ENCODE results near the gene ZBTB7C. TPM values are rescaled to one million over a fixed set of nuclear protein-coding genes. Genes with fewer than 3 reads are reported as not detected.
"Not testable (repeated sequence)": the region's sequence is repeated elsewhere in the genome, so short reads cannot be mapped to it uniquely, and the experiment has no call there.

ZBTB7C gene
- polyA plus RNA-seq, 1 of the 3 experiments (the other 2 are of a cell fraction), result 0.05 TPM

DNA sequence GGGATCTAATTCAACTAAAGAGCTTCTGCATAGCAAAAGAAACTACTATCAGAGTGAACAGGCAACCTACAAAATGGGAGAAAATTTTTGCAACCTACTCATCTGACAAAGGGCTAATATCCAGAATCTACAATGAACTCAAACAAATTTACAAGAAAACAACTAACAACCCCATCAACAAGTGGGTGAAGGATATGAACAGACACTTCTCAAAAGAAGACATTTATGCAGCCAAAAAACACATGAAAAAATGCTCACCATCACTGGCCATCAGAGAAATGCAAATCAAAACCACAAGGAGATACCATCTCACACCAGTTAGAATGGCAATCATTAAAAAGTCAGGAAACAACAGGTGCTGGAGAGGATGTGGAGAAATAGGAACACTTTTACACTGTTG lies 127.7 kb downstream of the ZBTB7C start:
- H2AFZ ChIP-seq (ENCODE audit: low read depth); H3K4me2 ChIP-seq; H3K9me2 ChIP-seq; H3K27me3 ChIP-seq (ENCODE audit: insufficient read depth); H3K79me2 ChIP-seq (ENCODE audit: insufficient read depth); H3K4me3 ChIP-seq (ENCODE audit: low read depth in 2 of 2, low read length in 1 of 2); POLR2A ChIA-PET; H4K20me1 ChIP-seq (ENCODE audit: insufficient read depth); H3K4me1 ChIP-seq (ENCODE audit: control insufficient read depth in 1 of 2, insufficient read depth in 2 of 2, low read depth in 1 of 2, low read length in 1 of 2); H3K9ac ChIP-seq; H3K27ac ChIP-seq (ENCODE audit: low read depth in 2 of 2, low read length in 1 of 2); CTCF ChIA-PET; H3K9me3 ChIP-seq; DNase-seq; H3F3A ChIP-seq (replicated peaks; ENCODE audit: insufficient read depth); H3K36me3 ChIP-seq (replicated peaks in 1 of 2; ENCODE audit: control insufficient read depth in 1 of 2, insufficient read depth in 2 of 2, low read length in 1 of 2): not testable (repeated sequence)

DNA sequence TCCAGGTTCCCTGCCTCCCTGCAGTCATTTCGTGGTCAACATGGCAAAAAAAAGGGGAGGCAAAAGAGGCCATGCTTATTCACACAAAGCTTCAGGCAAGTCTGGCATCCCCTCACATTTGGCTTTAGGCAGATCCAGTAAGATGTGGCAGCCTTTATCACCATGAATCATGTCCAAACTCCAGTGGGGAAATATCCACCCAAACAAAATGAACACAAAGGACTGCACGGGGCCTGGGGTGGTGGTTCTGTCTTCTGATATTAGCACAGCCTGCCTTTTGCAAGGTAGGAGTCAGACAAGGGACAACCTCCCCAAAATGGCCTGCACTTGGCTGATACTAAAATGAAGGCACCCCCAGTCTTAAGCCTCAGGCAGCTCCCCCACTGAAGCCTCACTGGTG lies 129.9 kb downstream of the ZBTB7C start:
- Histone ChIP-seq H3K36me3 (replicated peaks in 1 of 2; ENCODE audit: control insufficient read depth in 1 of 2, insufficient read depth in 2 of 2, low read length in 1 of 2) (no peaks in the 10 kb centered on the region), H3K79me2 (ENCODE audit: insufficient read depth) (no peaks in the 10 kb centered on the region), H4K20me1 (ENCODE audit: insufficient read depth) (no peaks in the 10 kb centered on the region), H3F3A (replicated peaks; ENCODE audit: insufficient read depth) (no peaks in the 10 kb centered on the region), H2AFZ (ENCODE audit: low read depth) (no peak overlapping the region), H3K4me1 (ENCODE audit: control insufficient read depth in 1 of 2, insufficient read depth in 2 of 2, low read depth in 1 of 2, low read length in 1 of 2) (peaks cover 0 to 10% of the 10 kb centered on the region in 2 experiments; a peak in 1 of 4 replicates), H3K27ac (ENCODE audit: low read depth in 2 of 2, low read length in 1 of 2) (no peak overlapping the region), H3K9ac (no peak overlapping the region), H3K4me2 (no peak overlapping the region), H3K9me2 (no peaks in the 10 kb centered on the region), H3K9me3 (no peaks in the 10 kb centered on the region), H3K27me3 (ENCODE audit: insufficient read depth) (no peaks in the 10 kb centered on the region), H3K4me3 (ENCODE audit: low read depth in 2 of 2, low read length in 1 of 2) (no peak overlapping the region)
- ChIA-PET POLR2A (no interaction called here), CTCF (interaction anchor here (0.7 to 2.1 kb wide), 3 partner anchors 16 to 249 kb away, joined by 4 to 5 read pairs (median 4); no protein-coding TSS in a partner anchor)
- TF ChIP-seq RXRA (IDR thresholded peaks at IDR 0.05; ENCODE audit: borderline replicate concordance, low read depth), result no peak
- no peak for TF ChIP-seq NRF1 (IDR thresholded peaks at IDR 0.05; ENCODE audit: low read depth, low read length)
- no peak for TF ChIP-seq RFX5 (IDR thresholded peaks at IDR 0.05; ENCODE audit: low read length)
- no peak for TF ChIP-seq EZH2phosphoT487 (IDR thresholded peaks at IDR 0.05; ENCODE audit: borderline replicate concordance, low read depth)
- no peak for TF ChIP-seq POLR2AphosphoS5 (IDR thresholded peaks at IDR 0.05; ENCODE audit: low read depth, low read length)
- no peak for TF ChIP-seq NFIC (IDR thresholded peaks at IDR 0.05; ENCODE audit: borderline replicate concordance)
- TF ChIP-seq EP300 (IDR thresholded peaks at IDR 0.05; ENCODE audit: borderline replicate concordance in 1 of 2, low read depth in 1 of 2, low read length in 1 of 2), result no peak
- TF ChIP-seq, protein P1, sequence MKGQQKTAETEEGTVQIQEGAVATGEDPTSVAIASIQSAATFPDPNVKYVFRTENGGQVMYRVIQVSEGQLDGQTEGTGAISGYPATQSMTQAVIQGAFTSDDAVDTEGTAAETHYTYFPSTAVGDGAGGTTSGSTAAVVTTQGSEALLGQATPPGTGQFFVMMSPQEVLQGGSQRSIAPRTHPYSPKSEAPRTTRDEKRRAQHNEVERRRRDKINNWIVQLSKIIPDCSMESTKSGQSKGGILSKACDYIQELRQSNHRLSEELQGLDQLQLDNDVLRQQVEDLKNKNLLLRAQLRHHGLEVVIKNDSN (IDR thresholded peaks at IDR 0.05; ENCODE audit: borderline replicate concordance, low read depth), result no peak
- no peak for TF ChIP-seq GATA2 (CRISPR knock-in tag; IDR thresholded peaks at IDR 0.05)
- TF ChIP-seq, protein P2, sequence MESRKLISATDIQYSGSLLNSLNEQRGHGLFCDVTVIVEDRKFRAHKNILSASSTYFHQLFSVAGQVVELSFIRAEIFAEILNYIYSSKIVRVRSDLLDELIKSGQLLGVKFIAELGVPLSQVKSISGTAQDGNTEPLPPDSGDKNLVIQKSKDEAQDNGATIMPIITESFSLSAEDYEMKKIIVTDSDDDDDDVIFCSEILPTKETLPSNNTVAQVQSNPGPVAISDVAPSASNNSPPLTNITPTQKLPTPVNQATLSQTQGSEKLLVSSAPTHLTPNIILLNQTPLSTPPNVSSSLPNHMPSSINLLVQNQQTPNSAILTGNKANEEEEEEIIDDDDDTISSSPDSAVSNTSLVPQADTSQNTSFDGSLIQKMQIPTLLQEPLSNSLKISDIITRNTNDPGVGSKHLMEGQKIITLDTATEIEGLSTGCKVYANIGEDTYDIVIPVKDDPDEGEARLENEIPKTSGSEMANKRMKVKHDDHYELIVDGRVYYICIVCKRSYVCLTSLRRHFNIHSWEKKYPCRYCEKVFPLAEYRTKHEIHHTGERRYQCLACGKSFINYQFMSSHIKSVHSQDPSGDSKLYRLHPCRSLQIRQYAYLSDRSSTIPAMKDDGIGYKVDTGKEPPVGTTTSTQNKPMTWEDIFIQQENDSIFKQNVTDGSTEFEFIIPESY (IDR thresholded peaks at IDR 0.05; ENCODE audit: borderline replicate concordance, low read depth), result no peak
- WGBS (ENCODE audit: low lambda C conversion rate), result 0% methylated on average over 2 of the region's 2 CpGs
- no peak for DNase-seq

Measured in SK-N-SH (cell line).